Placental pericyte (primary cell): ENCODE results near the gene RTP4. TPM values are rescaled to one million over a fixed set of nuclear protein-coding genes. Genes with fewer than 3 reads are reported as not detected.

Experiments
- total RNA-seq: library from RNA; depleted of rRNA; stranded (reverse); fragments of >200 nt; gene quantifications from 2 replicates; pipeline ENCODE4 v1.2.3, GENCODE V29; 2012

RTP4 gene
- 1.1 and 1.4 TPM in 2 replicates for total RNA-seq

GRCh38 chr3:187368251-187369088, at the start of gene RTP4:
TSS of gene RTP4 (plus strand) at chr3:187368385. CDS start at chr3:187368442, 57 bp downstream.

Other genes with a start within 250 kb of the RTP4 start
- 7.7 and 23.9 TPM in 2 replicates for gene RPL39L, start 228.9 kb upstream of the RTP4 start, total RNA-seq
- gene RTP1, start 170.9 kb upstream of the RTP4 start, total RNA-seq, result not detected in 2 replicates
- 71.7 and 214 TPM in 2 replicates for gene MASP1, start 76.6 kb upstream of the RTP4 start, total RNA-seq